Esophagus squamous epithelium (tissue), 4 donors: ENCODE results near the gene ENTPD1.

Experiments
- CTCF ChIP-seq, 6 experiments: fragments of 450-650 bp in 4 of 6; fragments of 200-600 bp in 2 of 6; sonication (generic) in 2 of 6; IDR thresholded peaks; one replicate each; pipeline ENCODE4 v1.5.1; 2016 to 2019; ENCODE audit warnings: antibody characterized with exemption in 6 of 6, mild to moderate bottlenecking in 4 of 6, moderate library complexity in 4 of 6
- POLR2A ChIP-seq, 4 donors: fragments of 450-650 bp; IDR thresholded peaks; one replicate each; pipeline ENCODE4 v1.6.1; 2017; ENCODE audit warnings: antibody characterized with exemption in 4 of 4, mild to moderate bottlenecking in 4 of 4, moderate library complexity in 3 of 4

DNA sequence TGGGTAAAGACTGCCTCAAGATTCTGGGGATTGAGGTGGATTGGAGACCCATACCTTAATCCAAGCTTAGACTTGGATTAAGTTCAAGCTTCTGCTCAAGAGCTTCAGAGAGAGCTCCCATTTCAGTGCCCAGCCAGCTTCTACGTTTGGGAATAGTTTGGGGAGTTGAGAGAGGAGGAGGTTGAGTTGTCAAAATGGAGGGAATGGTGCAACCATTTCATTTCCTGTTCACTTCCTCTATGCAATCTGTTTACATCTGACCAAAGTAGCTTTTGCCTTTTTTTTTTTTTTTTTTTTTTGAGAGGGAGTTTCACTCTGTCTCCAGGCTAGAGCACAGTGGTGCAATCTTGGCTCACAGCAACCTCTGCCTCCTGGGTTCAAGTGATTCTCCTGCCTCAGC, 65.8 kb downstream of the ENTPD1 start:
- TF ChIP-seq CTCF (IDR thresholded peaks at IDR 0.05) = no peak
- no peak for TF ChIP-seq POLR2A (IDR thresholded peaks at IDR 0.05)
